Right ventricle myocardium inferior (tissue), 1 donor: ENCODE results near the gene CDK11B. TPM values are rescaled to one million over a fixed set of nuclear protein-coding genes. Genes with fewer than 3 reads are reported as not detected.

ENCODE experiments used
- ATAC-seq: fragments of 200-7000 bp; cut with Tn5 transposase; one replicate; pipeline ENCODE4 v1.9.1; 2020; ENCODE audit warnings: mild to moderate bottlenecking, moderate library complexity
- DNase-seq: peaks from one replicate; pipeline ENCODE4 v3.0.0; 2021; ENCODE audit errors: missing footprints
- intact Hi-C: fragments of 100-400 bp; cut with DNase I; formaldehyde crosslinking; loops from one replicate; pipeline ENCODE4 v1.11.0; 2022
- total RNA-seq: library from RNA; stranded (reverse); fragmentation: NEBNext Ultra II Directional; extraction: Animal tissue kit (Norgen Biotek cat#: 25700); gene quantifications from one replicate; pipeline ENCODE4 v1.2.1, GENCODE V29; 2021
- donor health status: DM: no; HTN: yes; CAD: no; lungs with severe emphysema.

The CDK11B gene
- total RNA-seq, 1 donor from 2014 or later = 24.0 TPM

DNA sequence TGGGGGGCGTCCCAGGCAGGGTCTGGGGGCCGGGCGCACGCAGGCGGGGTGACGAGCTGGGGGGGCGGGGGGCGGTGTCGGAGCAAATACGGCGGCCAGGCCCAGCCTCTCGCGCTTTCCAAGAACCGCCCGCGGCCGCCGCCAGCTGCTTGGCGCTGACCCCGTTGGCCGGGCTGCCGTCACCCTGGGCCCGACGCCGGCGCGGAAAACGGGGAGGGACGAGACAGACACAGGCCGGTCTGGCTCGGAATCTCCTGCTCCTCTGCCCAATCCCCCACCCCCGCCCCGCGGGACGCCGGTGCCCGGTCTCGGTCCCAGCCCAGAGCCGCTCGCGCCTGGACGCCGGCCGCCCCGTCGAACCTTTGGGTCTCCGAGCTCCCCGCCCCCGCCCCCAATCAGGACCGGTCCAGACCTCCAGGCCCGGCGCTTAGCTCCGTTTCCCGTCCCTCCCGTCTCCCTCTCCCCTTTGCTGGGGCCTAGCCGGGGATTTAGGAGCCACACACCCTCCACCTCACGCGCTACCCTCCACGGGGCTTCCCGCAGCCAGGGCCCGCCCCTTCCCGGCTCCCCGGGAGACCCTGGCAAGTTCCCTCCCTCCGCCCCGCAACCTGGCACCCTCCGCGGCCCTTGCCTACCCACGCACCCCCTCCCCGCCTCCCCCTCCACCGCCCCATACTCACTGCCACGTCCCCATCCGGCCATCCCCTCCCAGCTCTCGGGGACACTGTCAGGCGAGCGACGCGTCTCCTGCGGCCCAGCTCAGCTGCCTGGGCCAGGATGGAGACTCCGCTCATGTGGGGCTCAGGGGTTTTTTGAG lies 27.6 kb downstream of the CDK11B start:
- ATAC-seq (peak; percentile 68), DNase-seq (peak; percentile 90)
- intact Hi-C loops = no loop called here

DNA sequence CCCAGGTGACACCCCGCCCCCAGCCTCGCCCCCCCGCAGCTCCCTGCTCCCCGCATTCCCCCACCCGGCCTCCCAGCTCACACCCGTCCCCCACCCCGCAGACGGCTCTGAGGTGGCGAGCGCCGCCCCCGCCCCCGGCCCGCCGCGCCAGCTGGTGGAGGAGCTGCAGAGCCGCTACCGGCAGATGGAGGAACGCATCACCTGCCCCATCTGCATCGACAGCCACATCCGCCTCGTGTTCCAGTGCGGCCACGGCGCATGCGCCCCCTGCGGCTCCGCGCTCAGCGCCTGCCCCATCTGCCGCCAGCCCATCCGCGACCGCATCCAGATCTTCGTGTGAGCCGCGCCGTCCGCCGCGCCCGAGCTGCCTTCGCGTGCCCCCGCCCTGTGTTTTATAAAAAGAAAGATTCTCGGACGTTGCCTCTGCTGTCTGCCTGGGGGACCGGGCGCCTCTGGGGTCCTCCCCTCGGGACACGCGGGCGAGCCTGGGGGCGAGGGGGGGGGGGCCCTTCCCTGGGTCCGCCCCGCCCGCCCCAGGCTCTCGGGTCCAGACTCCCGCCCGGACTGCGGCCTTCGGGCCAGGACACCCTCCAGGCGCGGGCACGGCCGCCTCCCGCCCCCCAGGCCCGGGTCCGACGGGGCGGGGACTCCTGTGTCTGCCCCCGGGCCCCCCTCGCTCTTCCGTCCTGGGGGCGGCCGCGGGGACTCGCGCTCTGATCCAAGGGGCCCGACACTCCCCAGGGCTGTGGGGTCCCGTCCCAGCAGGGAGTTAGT lies 28.4 kb downstream of the CDK11B start:
- DNase-seq (peak; percentile 89), ATAC-seq (peak; percentile 36)
- intact Hi-C loops = no loop called here

DNA sequence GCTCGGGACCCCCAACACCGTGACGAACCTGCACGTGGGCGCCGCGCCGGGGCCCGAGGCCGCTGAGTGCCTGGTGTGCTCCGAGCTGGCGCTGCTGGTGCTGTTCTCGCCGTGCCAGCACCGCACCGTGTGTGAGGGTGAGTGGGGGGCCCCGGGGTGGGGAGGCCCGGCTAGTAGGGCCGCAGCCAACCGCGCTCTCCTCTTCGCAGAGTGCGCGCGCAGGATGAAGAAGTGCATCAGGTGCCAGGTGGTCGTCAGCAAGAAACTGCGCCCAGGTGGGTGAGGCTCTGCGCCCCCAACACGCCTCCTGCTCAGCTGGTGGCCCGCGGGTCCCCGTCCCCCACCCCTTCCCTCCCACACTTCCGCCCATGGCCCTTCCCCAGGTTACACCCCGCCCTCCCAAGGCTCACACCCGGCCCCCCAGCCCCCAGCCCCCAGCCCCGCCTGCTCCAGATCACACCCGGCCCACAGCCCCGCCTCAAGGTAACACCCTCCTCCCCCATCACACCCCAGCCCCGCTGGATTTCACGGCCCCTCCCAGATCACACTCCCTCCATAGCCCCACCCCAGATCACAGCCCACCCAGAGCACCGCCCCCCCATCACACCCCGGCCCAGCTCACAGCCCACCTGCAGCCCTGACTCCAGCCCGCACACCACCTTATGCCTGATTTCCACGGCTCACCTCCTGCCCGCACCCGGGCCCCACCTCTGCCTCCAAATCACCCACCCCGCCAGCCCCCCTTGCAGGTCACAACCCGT lies 29.2 kb downstream of the CDK11B start:
- intact Hi-C loops = no loop called here
- ATAC-seq = no peak
- peak; percentile 73 for DNase-seq

DNA sequence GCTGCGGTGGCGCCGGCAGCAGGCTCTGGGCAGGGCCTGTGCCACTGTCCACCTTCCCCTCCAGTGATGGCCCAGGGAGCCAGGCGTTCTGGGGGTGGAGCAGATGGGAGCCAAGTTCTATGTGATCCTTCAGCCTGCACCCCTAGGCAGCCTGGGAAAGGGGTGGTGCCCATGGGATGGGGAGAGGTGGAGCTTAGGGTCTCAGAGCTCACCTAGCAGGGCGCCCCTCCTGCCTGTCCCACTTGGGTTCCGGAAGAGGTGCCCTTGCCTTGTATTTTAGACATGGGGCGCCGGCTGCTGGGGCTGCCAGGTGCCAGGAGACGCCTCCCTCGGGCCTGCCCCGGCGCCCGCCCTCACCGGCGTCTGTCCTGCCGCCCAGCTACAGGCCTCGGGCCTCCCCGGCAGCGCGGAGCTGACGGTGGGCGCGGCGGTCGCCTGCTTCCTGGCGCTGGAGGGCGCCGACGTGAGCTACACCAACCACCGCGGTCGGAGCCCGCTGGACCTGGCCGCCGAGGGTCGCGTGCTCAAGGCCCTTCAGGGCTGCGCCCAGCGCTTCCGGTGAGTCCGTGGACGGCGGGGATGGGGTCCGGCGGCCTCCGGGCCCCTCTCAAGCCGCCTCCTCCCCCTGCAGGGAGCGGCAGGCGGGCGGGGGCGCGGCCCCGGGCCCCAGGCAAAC lies 29.9 kb downstream of the CDK11B start:
- no peak for ATAC-seq
- intact Hi-C loops = no loop called here
- peak; percentile 50 for DNase-seq

DNA sequence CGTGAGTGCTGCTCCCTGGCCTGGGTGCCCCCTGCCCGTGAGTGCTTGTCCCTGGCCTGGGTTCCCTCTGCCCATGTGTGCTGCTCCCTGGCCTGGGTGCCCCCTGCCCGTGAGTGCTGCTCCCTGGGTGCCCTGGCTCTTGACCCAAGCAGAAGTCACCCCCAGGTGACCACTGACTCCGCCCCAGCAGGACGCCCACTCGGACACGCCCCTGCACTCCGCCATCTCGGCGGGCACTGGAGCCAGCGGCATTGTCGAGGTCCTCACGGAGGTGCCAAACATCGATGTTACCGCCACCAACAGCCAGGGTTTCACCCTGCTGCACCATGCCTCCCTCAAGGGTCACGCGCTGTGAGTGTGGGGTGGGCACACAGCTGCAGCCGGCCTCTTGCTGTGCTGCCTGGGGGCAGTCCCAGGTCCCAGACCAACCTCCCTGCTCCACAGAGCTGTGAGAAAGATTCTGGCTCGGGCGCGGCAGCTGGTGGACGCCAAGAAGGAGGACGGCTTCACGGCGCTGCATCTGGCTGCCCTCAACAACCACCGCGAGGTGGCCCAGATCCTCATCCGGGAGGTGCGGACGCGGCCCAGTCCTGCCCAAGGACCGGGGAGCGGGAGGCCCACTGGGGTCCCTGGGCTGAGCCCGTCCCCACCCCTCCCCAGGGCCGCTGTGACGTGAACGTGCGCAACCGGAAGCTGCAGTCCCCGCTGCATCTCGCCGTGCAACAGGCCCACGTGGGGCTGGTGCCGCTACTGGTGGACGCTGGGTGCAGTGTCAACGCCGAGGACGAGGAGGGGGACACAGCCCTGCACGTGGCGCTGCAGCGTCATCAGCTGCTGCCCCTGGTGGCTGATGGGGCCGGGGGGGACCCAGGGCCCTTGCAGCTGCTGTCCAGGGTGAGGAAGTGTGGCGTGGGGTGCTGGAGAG lies 30.7 kb downstream of the CDK11B start:
- ATAC-seq (no peak), DNase-seq (peak; percentile 74)
- intact Hi-C loops = no loop called here

DNA sequence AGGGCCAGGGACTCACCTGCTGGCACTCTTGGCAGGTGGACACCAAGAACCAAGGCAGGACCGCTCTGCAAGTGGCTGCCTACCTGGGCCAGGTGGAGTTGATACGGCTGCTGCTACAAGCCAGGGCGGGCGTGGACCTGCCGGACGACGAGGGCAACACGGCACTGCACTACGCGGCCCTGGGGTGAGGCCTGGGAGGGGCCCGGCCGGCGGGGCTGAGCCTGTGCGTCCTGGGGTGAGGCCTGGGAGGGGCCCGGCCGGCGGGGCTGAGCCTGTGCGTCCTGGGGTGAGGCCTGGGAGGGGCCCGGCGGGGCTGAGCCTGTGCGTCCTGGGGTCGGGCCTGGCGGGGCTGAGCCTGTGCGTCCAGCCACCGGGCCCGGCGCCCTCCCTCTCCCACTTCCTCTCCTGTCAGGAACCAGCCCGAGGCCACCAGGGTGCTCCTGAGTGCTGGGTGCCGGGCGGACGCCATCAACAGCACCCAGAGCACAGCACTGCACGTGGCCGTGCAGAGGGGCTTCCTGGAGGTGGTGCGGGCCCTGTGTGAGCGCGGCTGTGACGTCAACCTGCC lies 31.5 kb downstream of the CDK11B start:
- intact Hi-C loops = no loop called here
- ATAC-seq = no peak
- peak; percentile 64 for DNase-seq

DNA sequence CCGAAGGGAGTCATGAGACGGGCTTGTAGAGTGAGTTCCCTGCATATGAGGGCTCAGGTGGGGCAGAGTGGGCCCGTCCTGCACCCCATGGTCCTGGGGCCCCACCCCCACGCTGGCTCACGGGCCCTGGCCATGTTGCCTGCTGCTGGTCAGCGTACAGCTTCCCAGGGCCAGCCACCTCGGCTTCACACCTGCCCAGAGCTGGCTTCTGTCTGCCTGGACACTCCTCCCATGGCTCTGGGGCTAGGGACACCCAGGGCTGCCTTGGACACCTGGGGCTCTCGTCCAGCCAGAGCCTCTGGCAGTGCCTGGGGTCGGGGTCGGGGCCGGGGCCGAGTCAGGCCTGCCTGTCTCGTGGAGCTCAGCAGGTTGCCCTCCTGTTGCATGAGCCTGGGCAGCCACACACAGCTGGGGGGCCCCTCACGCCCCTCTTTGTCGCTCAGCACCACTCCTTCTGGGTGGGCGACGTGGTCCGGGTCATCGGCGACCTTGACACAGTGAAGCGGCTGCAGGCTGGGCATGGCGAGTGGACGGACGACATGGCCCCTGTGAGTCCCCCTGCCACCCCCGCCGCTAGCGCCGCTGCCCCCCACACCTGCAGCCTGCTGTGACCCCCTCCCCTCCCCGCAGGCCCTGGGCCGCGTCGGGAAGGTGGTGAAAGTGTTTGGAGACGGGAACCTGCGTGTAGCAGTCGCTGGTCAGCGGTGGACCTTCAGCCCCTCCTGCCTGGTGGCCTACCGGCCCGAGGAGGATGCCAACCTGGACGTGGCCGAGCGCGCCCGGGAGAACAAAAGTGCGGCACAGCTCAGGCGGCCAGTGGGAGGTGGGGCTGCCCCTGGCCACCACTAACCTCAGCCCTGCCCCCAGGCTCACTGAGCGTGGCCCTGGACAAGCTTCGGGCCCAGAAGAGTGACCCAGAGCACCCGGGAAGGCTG lies 32.3 kb downstream of the CDK11B start:
- DNase-seq = peak; percentile 56
- intact Hi-C loops = no loop called here
- no peak for ATAC-seq

DNA sequence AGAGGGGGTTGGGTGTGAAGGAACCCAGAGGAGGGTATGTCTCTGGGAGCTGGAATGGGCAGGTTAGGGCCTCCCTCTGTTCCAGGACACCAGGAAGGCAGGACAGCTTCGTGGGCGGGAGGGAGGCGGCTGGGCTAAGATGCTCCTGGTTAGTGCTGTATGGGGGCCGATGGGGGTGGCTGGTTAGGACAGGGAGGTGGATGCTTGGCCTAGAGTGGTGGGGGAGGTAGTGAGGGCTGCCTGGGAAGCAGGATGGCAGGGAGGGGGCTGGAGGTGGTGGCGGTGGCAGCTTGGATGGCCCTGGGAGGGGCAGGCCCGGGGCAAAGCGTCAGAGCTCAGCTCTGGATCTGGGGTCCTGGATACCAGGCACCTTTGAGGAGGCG lies 33.0 kb downstream of the CDK11B start:
- intact Hi-C loops = no loop called here
- DNase-seq (no peak), ATAC-seq (no peak)

DNA sequence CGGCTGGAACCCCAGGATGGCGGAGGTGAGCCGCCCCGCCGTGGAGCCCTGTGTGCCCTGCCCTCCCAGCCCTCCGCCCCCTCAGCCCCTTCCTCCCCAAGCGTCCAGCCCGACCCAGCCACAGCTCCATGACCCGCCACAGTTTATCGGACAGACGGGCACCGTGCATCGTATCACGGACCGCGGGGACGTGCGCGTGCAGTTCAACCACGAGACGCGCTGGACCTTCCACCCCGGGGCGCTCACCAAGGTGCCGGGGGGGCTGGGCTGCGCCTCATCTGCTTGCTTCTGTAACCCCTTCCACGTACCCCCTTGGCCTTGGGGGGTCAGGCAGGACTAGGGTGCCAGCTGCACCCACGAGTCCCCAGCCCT lies 33.4 kb downstream of the CDK11B start:
- ATAC-seq = no peak
- DNase-seq = peak; percentile 65
- intact Hi-C loops = no loop called here

DNA sequence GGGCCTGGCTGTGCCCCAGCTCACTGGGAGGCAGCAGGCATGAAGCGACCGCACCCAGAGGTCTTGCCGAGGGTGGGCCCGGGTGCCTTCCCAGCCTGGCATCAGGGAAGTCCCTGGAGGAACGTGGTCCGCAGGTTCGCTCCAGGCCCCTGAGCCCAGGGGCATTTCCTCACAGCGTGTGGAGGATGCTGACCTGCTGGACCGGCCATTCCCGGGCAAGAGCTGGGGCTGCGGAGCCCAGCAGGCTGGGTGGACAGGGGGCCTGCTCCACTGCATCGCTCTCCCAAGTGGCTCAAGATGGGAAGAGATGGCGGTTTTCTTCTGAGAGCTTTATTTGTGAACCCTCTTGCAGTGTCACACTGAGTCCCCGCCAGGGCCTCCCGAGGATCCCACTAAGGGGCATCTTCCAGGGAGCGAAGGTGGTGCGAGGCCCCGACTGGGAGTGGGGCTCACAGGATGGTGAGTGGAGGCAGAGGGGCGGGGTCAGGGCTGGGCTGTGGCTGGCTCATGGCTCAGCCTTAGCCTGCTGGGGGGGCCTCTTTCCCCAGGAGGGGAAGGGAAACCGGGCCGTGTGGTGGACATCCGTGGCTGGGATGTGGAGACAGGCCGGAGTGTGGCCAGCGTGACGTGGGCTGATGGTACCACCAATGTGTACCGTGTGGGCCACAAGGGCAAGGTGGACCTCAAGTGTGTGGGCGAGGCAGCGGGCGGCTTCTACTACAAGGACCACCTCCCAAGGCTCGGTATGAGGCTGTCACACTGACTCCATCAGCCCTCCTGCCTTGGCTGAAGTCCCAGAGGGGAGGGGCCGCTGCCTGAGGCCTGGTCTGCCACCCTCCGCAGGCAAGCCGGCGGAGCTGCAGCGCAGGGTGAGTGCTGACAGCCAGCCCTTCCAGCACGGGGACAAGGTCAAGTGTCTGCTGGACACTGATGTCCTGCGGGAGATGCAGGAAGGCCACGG lies 34.1 kb downstream of the CDK11B start:
- intact Hi-C loops = no loop called here
- peak; percentile 78 for DNase-seq
- ATAC-seq = peak; percentile 50

DNA sequence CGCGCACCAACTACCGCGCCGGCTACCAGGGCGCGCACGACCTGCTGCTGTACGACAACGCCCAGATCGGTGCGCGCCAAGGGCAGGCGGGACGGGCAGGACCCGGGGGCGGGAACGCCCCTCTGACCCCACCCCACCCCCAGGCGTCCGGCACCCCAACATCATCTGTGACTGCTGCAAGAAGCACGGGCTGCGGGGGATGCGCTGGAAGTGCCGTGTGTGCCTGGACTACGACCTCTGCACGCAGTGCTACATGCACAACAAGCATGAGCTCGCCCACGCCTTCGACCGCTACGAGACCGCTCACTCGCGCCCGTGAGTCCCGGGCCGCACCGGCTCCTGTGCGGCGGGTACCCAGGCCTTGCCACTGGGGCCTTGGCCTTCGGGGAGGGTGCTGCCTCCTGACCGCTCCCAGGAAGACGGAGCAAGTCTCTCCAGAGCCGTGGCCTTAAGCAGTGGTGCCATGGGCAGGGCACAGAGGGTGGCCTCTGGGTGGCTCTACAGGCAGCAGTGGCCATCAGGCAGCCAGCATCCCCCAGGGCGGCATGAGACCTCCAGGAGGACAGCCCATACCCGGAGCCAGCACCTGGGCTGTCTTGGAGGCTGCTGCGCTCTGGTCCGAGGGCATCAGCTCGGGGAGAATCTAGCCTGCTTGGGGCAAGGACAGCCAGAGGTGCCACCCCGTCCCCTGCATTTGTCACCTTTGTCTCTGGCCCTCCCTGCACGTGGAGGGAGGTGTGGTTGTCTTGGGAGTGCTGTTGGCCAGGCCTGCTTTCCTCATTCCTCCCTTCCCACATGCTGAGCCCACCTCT lies 35.0 kb downstream of the CDK11B start:
- intact Hi-C loops = no loop called here
- DNase-seq = peak; percentile 70
- ATAC-seq = no peak

DNA sequence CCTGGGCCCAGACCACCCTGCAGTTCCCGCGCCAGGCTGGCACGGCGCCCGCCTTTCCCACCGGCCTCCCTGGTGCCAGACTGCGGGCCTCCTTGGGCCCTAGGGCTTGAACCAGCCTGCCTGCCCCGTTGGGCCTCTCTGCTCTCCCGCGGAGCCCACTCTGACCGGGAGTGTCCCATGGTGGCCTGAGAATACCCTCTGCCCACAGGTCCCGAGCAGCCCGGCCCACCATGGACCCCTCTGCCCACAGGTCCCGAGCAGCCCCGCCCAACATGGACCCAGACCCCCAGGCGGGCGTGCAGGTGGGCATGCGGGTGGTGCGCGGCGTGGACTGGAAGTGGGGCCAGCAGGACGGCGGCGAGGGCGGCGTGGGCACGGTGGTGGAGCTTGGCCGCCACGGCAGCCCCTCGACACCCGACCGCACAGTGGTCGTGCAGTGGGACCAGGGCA lies 35.6 kb downstream of the CDK11B start:
- intact Hi-C loops = no loop called here
- DNase-seq = no peak
- ATAC-seq = no peak

DNA sequence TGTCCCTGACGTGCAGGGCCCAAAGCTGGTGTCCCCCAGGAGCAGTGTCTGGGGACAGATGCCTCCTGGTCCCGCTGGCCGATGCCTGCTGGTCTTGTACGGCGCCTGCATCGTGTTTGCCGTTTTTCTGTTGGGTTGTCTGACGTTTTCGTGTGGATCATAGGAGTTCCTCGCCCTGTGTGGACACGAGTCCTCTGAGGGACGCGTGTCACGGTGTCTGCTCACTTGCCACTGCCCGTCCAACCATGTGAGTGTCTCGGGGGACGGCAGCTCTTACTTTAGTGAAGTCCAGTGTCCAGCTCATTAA lies 36.1 kb downstream of the CDK11B start:
- no peak for ATAC-seq
- intact Hi-C loops = no loop called here
- DNase-seq = no peak

DNA sequence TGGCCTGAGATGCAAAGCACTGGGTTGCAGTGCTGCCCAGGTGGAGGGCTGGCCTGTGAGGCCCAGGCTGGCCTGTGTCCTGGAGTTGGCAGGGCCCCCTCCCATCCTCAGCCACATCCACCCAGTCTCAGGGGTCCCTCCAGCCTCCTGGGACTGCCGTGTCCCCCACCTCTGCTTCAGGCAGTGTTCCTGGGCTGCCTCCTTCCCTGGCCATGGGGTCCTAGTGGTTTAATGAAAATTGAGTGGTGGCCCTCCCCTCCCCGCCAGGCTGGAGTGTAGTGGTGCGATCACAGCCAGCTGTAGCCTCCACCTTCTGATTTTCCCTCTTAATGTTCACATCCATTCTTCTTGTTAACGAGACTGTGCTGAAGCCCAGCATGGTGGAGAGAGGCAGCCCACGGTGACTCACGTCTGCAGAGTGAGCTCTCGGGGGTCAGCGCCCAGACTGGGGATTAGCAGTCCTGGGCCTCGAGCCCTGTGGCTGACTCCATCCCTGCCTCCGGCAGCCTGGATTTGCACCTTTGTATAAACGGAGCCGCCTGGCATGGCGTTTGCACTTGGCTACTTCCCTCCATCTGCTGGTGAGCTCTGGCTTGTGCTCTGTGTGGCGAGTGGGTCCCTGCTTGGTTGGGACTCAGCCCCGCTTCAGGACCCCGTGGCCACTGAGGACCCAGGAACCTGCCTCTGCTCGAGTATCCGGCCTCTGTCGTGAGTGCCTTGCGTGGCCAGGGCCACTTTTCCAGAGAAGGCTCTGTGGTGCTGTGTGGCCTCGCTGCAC lies 36.6 kb downstream of the CDK11B start:
- no peak for ATAC-seq
- peak; percentile 37 for DNase-seq
- intact Hi-C loops = no loop called here
